Activated gamma-delta T cell treated with Interleukin-2 at 50 U/mL for 16 hours (primary cell): ENCODE data around the gene HOXD4.

Experiments
- DNase-seq: peaks from one replicate; pipeline ENCODE4 v3.0.0-alpha.2; 2020

Gene HOXD4

GRCh38 chr2:176172895-176173566 is 21.7 kb downstream of the HOXD4 start:
- DNase-seq = no peak

- DNase-seq = no peak
These were observed 22.4 kb downstream of the HOXD4 start for GRCh38 chr2:176173567-176174381.

GRCh38 chr2:176174382-176174823 is 23.1 kb downstream of the HOXD4 start:
- no peak for DNase-seq

GRCh38 chr2:176174824-176175708 is 23.7 kb downstream of the HOXD4 start:
- no peak for DNase-seq

- no peak for DNase-seq
These were observed 24.6 kb downstream of the HOXD4 start for GRCh38 chr2:176175709-176176607.

- no peak for DNase-seq
These were observed 26.3 kb downstream of the HOXD4 start for GRCh38 chr2:176177580-176178037.

GRCh38 chr2:176178038-176178756 is 26.8 kb downstream of the HOXD4 start:
- no peak for DNase-seq

GRCh38 chr2:176178757-176179295 is 27.5 kb downstream of the HOXD4 start:
- no peak for DNase-seq

- DNase-seq = no peak
These were observed 30.2 kb downstream of the HOXD4 start for GRCh38 chr2:176181551-176181950.

- DNase-seq = no peak
These were observed 31.3 kb downstream of the HOXD4 start for GRCh38 chr2:176182671-176183070.

- DNase-seq = no peak
These were observed 33.4 kb downstream of the HOXD4 start for GRCh38 chr2:176184749-176185148.

- DNase-seq = no peak
These were observed 34.7 kb downstream of the HOXD4 start for GRCh38 chr2:176186024-176186423.

- no peak for DNase-seq
These were observed 36.0 kb downstream of the HOXD4 start for GRCh38 chr2:176187200-176187898.

- DNase-seq = no peak
These were observed 36.8 kb downstream of the HOXD4 start, which contains the start of gene HOXD1 for GRCh38 chr2:176187899-176188773. Gene HOXD1 (plus strand): TSS chr2:176188668. CDS start chr2:176188802, 134 bp downstream.

GRCh38 chr2:176188774-176189680 is 37.7 kb downstream of the HOXD4 start:
- DNase-seq = no peak

- no peak for DNase-seq
These were observed 38.6 kb downstream of the HOXD4 start for GRCh38 chr2:176189681-176190641.

- DNase-seq = no peak
These were observed 41.0 kb downstream of the HOXD4 start for GRCh38 chr2:176192351-176192750.
